ENCODE measurements around the gene HHIP.

- TF ChIP-seq CTCF (IDR thresholded peaks at IDR 0.05): no peak
- TF ChIP-seq POLR2A (IDR thresholded peaks at IDR 0.05): no peak
Observed at GRCh38 chr4:144646523-144647094, 653 bp downstream of the HHIP start.
